ENCODE data around the gene ZNF419.

- no peak for TF ChIP-seq EP300 (IDR thresholded peaks at IDR 0.05; ENCODE audit: borderline replicate concordance)
- TF ChIP-seq EGR1 (IDR thresholded peaks at IDR 0.05) = no peak
- no peak for TF ChIP-seq RAD21 (IDR thresholded peaks at IDR 0.05; ENCODE audit: low read depth)
- TF ChIP-seq CEBPB (IDR thresholded peaks at IDR 0.05) = no peak
- TF ChIP-seq MAX (IDR thresholded peaks at IDR 0.05) = no peak
- no peak for TF ChIP-seq REST (IDR thresholded peaks at IDR 0.05; ENCODE audit: low read depth)
- no peak for TF ChIP-seq FOXM1 (IDR thresholded peaks at IDR 0.05; ENCODE audit: borderline replicate concordance, low read depth)
Observed at GRCh38 chr19:57512845-57513244, 25.3 kb downstream of the ZNF419 start.

Data from Ishikawa (cell line).